ENCODE measurements around the gene MAP2K6.
"Not testable (repeated sequence)": the region's sequence is repeated elsewhere in the genome, so short reads cannot be mapped to it uniquely, and the experiment has no call there.

MAP2K6 gene

GRCh38 chr17:69460963-69461922 is 46.7 kb downstream of the MAP2K6 start:
- DNase-seq, result no peak

GRCh38 chr17:69461951-69462369 is 47.5 kb downstream of the MAP2K6 start:
- DNase-seq, result no peak

- no peak for DNase-seq
These were observed 48.4 kb downstream of the MAP2K6 start for GRCh38 chr17:69462882-69463281.

GRCh38 chr17:69466451-69466850 is 52.0 kb downstream of the MAP2K6 start:
- no peak for DNase-seq

- DNase-seq, result no peak
These were observed 52.6 kb downstream of the MAP2K6 start for GRCh38 chr17:69466905-69467667.

GRCh38 chr17:69468207-69468606 is 53.7 kb downstream of the MAP2K6 start:
- no peak for DNase-seq

- no peak for DNase-seq
These were observed 56.2 kb downstream of the MAP2K6 start for GRCh38 chr17:69470702-69471101.

GRCh38 chr17:69471406-69471805 is 56.9 kb downstream of the MAP2K6 start:
- no peak for DNase-seq

- no peak for DNase-seq
These were observed 59.6 kb downstream of the MAP2K6 start for GRCh38 chr17:69473841-69474831.

- peak; percentile 11 for DNase-seq
These were observed 62.9 kb downstream of the MAP2K6 start for GRCh38 chr17:69477204-69477902.

GRCh38 chr17:69477903-69478266 is 63.4 kb downstream of the MAP2K6 start:
- DNase-seq, result no peak

GRCh38 chr17:69478916-69479315 is 64.4 kb downstream of the MAP2K6 start:
- peak; percentile 8 for DNase-seq

- DNase-seq, result not testable (repeated sequence)
These were observed 65.3 kb downstream of the MAP2K6 start for GRCh38 chr17:69479756-69480155.

GRCh38 chr17:69480245-69480644 is 65.7 kb downstream of the MAP2K6 start:
- no peak for DNase-seq

GRCh38 chr17:69485251-69485661 is 70.8 kb downstream of the MAP2K6 start:
- DNase-seq, result peak; percentile 54

- DNase-seq, result peak; percentile 26
These were observed 71.6 kb downstream of the MAP2K6 start for GRCh38 chr17:69485901-69486643.

- no peak for DNase-seq
These were observed 72.5 kb downstream of the MAP2K6 start for GRCh38 chr17:69486779-69487637.

- DNase-seq, result no peak
These were observed 74.8 kb downstream of the MAP2K6 start for GRCh38 chr17:69489313-69489712.

GRCh38 chr17:69492410-69493071 is 78.0 kb downstream of the MAP2K6 start:
- DNase-seq, result no peak

GRCh38 chr17:69495787-69496186 is 81.3 kb downstream of the MAP2K6 start:
- DNase-seq, result no peak

All from hematopoietic multipotent progenitor cell treated with erythropoietin and hydrocortisone succinate and interleukin-3 and kit ligand, for 4 days (in vitro differentiated cells).